Measurements from ENCODE around the gene MRPL49. TPM values are rescaled to one million over a fixed set of nuclear protein-coding genes. Genes with fewer than 3 reads are reported as not detected.
A peak's percentile ranks its signal among the peaks of the same experiment; 100 is the strongest.

Gene MRPL49
- total and polyA plus RNA-seq, 2 of the 13 experiments (the other 11 are each of a cell fraction or from before 2014, with no cell fraction given): 39.2 to 53.3 TPM

DNA sequence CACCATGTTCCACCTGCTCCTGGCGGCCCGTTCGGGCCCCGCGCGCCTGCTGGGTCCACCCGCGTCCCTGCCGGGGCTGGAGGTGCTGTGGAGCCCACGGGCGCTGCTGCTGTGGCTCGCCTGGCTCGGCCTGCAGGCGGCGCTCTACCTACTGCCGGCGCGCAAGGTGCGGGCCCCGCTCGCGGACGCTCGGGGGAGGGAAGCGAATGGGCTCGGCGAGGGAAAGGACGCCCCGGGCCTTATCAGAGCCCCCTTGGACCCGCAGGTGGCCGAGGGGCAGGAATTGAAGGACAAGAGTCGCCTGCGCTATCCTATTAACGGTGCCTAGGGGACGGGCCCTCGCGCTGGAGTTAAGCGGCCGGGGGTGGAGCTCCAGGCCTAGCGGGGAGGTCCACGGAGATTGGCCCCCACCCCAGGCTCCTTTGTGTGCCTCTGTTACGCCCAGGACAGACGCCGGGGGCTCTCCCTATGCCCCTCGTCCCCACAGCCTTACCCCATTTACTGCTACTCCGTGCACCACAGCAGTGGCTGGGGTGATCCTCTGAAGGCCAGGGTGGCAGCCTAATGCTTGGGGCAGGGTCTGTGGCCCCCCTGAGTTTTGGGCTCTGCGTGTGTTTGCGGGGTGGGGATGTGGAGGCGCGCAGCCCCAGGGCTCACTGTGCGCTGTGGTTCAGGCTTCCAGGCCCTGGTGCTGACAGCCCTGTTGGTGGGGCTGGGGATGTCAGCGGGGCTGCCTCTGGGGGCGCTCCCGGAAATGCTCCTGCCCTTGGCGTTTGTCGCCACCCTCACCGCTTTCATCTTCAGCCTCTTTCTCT, 9.4 kb upstream of the MRPL49 start (continued):
- TF ChIP-seq, protein P1, sequence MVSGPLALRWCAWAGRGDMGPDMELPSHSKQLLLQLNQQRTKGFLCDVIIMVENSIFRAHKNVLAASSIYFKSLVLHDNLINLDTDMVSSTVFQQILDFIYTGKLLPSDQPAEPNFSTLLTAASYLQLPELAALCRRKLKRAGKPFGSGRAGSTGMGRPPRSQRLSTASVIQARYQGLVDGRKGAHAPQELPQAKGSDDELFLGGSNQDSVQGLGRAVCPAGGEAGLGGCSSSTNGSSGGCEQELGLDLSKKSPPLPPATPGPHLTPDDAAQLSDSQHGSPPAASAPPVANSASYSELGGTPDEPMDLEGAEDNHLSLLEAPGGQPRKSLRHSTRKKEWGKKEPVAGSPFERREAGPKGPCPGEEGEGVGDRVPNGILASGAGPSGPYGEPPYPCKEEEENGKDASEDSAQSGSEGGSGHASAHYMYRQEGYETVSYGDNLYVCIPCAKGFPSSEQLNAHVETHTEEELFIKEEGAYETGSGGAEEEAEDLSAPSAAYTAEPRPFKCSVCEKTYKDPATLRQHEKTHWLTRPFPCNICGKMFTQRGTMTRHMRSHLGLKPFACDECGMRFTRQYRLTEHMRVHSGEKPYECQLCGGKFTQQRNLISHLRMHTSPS (CRISPR knock-in tag; IDR thresholded peaks at IDR 0.05; ENCODE audit: low read depth): peak; percentile 49; the same call in 1 of the 2 replicates
- TF ChIP-seq TCF12 (IDR thresholded peaks at IDR 0.05): no peak
- TF ChIP-seq TCF12 (CRISPR knock-in tag; IDR thresholded peaks at IDR 0.05): 0 out of 2 replicates have a peak, but pooled peaks have one; percentile 66
- peak; percentile 86; the same call in 1 of the 2 replicates for TF ChIP-seq ZNF607 (CRISPR knock-in tag; IDR thresholded peaks at IDR 0.05; ENCODE audit: borderline replicate concordance)
- TF ChIP-seq, protein P2, sequence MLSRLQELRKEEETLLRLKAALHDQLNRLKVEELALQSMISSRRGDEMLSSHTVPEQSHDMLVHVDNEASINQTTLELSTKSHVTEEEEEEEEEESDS (CRISPR knock-in tag; IDR thresholded peaks at IDR 0.05; ENCODE audit: borderline replicate concordance): no peak
- no peak for TF ChIP-seq SMYD3 (CRISPR knock-in tag; IDR thresholded peaks at IDR 0.05)
- no peak for TF ChIP-seq LCORL (IDR thresholded peaks at IDR 0.05)
- peak; percentile 52; the same call in 1 of the 2 replicates for TF ChIP-seq LCORL (CRISPR knock-in tag; IDR thresholded peaks at IDR 0.05)
- TF ChIP-seq ZNF543 (CRISPR knock-in tag; IDR thresholded peaks at IDR 0.05): no peak
- TF ChIP-seq, protein P3, sequence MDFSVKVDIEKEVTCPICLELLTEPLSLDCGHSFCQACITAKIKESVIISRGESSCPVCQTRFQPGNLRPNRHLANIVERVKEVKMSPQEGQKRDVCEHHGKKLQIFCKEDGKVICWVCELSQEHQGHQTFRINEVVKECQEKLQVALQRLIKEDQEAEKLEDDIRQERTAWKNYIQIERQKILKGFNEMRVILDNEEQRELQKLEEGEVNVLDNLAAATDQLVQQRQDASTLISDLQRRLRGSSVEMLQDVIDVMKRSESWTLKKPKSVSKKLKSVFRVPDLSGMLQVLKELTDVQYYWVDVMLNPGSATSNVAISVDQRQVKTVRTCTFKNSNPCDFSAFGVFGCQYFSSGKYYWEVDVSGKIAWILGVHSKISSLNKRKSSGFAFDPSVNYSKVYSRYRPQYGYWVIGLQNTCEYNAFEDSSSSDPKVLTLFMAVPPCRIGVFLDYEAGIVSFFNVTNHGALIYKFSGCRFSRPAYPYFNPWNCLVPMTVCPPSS (IDR thresholded peaks at IDR 0.05): no peak
- TF ChIP-seq RFX5 (IDR thresholded peaks at IDR 0.05; ENCODE audit: low read depth, low read length): no peak
- TF ChIP-seq SMARCE1 (IDR thresholded peaks at IDR 0.05; ENCODE audit: borderline replicate concordance): no peak
- TF ChIP-seq ZSCAN31 (CRISPR knock-in tag; IDR thresholded peaks at IDR 0.05; ENCODE audit: low read depth): no peak
- TF ChIP-seq ZNF792 (CRISPR knock-in tag; IDR thresholded peaks at IDR 0.05): no peak
- TF ChIP-seq, protein P4, sequence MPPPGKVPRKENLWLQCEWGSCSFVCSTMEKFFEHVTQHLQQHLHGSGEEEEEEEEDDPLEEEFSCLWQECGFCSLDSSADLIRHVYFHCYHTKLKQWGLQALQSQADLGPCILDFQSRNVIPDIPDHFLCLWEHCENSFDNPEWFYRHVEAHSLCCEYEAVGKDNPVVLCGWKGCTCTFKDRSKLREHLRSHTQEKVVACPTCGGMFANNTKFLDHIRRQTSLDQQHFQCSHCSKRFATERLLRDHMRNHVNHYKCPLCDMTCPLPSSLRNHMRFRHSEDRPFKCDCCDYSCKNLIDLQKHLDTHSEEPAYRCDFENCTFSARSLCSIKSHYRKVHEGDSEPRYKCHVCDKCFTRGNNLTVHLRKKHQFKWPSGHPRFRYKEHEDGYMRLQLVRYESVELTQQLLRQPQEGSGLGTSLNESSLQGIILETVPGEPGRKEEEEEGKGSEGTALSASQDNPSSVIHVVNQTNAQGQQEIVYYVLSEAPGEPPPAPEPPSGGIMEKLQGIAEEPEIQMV (CRISPR knock-in tag; IDR thresholded peaks at IDR 0.05; ENCODE audit: low read depth): peak; percentile 46; the same call in 1 of the 2 replicates
- no peak for TF ChIP-seq ZNF235 (CRISPR knock-in tag; IDR thresholded peaks at IDR 0.05; ENCODE audit: borderline replicate concordance)
- peak; percentile 51; the same call in 1 of the 2 replicates for TF ChIP-seq ERF (CRISPR knock-in tag; IDR thresholded peaks at IDR 0.05)
- TF ChIP-seq CEBPG (CRISPR knock-in tag; IDR thresholded peaks at IDR 0.05): no peak
- no peak for TF ChIP-seq KLF9 (CRISPR knock-in tag; IDR thresholded peaks at IDR 0.05; ENCODE audit: low read depth)
- TF ChIP-seq MBD4 (IDR thresholded peaks at IDR 0.05; ENCODE audit: borderline replicate concordance, low read length): no peak
- no peak; the same call in 1 of the 2 replicates for TF ChIP-seq PAWR (CRISPR knock-in tag; IDR thresholded peaks at IDR 0.05; ENCODE audit: borderline replicate concordance)

Data from HepG2 (cell line).